GM23338 (cell line): ENCODE data around the gene LTBP4. TPM values are rescaled to one million over a fixed set of nuclear protein-coding genes. Genes with fewer than 3 reads are reported as not detected.

Experiments used
- ATAC-seq: fragments of 200-7000 bp; cut with Tn5 transposase; 3 replicates; pipeline ENCODE4 v1.9.1; 2020
- DNase-seq: peaks from one replicate; pipeline ENCODE4 v3.0.0-alpha.2; 2015; ENCODE audit warnings: low spot score
- H2AFZ ChIP-seq: fragments of 200-600 bp; sonication (generic); 2 replicates; pipeline ENCODE4 v1.8.0; 2016; ENCODE audit warnings: antibody characterized with exemption, mild to moderate bottlenecking, moderate library complexity
- H3F3A ChIP-seq: fragments of 200-600 bp; sonication (generic); replicated peaks from 2 replicates; pipeline ENCODE4 v1.8.0; 2017; ENCODE audit warnings: antibody characterized with exemption, mixed run types, low read depth
- H3K27ac ChIP-seq: fragments of 200-600 bp; sonication (generic); 2 replicates; pipeline ENCODE4 v1.6.1; 2016; ENCODE audit warnings: low read depth
- H3K27me3 ChIP-seq: fragments of 200-600 bp; sonication (generic); 2 replicates; pipeline ENCODE4 v1.8.0; 2016; ENCODE audit warnings: mild to moderate bottlenecking, mixed run types, moderate library complexity; ENCODE audit not compliant: insufficient read depth
- H3K36me3 ChIP-seq: fragments of 200-600 bp; sonication (generic); 2 replicates; pipeline ENCODE4 v1.8.0; 2016; ENCODE audit warnings: mild to moderate bottlenecking; ENCODE audit not compliant: insufficient read depth
- H3K4me1 ChIP-seq: fragments of 200-600 bp; sonication (generic); 2 replicates; pipeline ENCODE4 v1.8.0; 2016; ENCODE audit warnings: mild to moderate bottlenecking, moderate library complexity; ENCODE audit not compliant: insufficient read depth
- H3K4me2 ChIP-seq: fragments of 200-600 bp; sonication (generic); 2 replicates; pipeline ENCODE4 v1.7.1; 2017; ENCODE audit warnings: mixed run types
- H3K4me3 ChIP-seq: fragments of 200-600 bp; sonication (generic); 2 replicates; pipeline ENCODE4 v1.6.1; 2016; ENCODE audit warnings: mixed run types
- H3K79me2 ChIP-seq: fragments of 200-600 bp; sonication (generic); replicated peaks from 2 replicates; pipeline ENCODE4 v1.8.0; 2017; ENCODE audit warnings: mild to moderate bottlenecking; ENCODE audit not compliant: insufficient read depth
- H3K9me2 ChIP-seq: fragments of 200-600 bp; sonication (generic); 2 replicates; pipeline ENCODE4 v1.8.0; 2017; ENCODE audit not compliant: insufficient read depth
- H4K20me1 ChIP-seq: fragments of 200-600 bp; sonication (generic); replicated peaks from 2 replicates; pipeline ENCODE4 v1.8.0; 2017; ENCODE audit warnings: mild to moderate bottlenecking; ENCODE audit not compliant: insufficient read depth
- H3K27ac Mint-ChIP-seq: 2 replicates; pipeline ENCODE4 v1.8.0; 2020; ENCODE audit warnings: inconsistent platforms, mild to moderate bottlenecking, moderate library complexity, mixed read lengths
- H3K27me3 Mint-ChIP-seq: 3 replicates; pipeline ENCODE4 v1.8.0; 2022; ENCODE audit warnings: low read depth, mild to moderate bottlenecking, moderate library complexity, mixed read lengths, inconsistent platforms; ENCODE audit not compliant: insufficient read depth, poor library complexity
- H3K36me3 Mint-ChIP-seq: 3 replicates; pipeline ENCODE4 v1.8.0; 2021; ENCODE audit warnings: low read depth, mild to moderate bottlenecking, inconsistent platforms, moderate library complexity, mixed read lengths
- H3K4me1 Mint-ChIP-seq: 3 replicates; pipeline ENCODE4 v1.8.0; 2020; ENCODE audit warnings: mild to moderate bottlenecking, inconsistent platforms, mixed read lengths
- H3K4me3 Mint-ChIP-seq: 3 replicates; pipeline ENCODE4 v1.8.0; 2021; ENCODE audit warnings: moderate library complexity, mild to moderate bottlenecking, inconsistent platforms, mixed read lengths
- H3K9me3 Mint-ChIP-seq: 3 replicates; pipeline ENCODE4 v1.8.0; 2020; ENCODE audit warnings: moderate library complexity, mild to moderate bottlenecking, inconsistent platforms, mixed read lengths
- CTCF ChIP-seq, 2 experiments: fragments of 200-600 bp in 1 of 2; sonication (generic) in 1 of 2; conservative IDR thresholded peaks; 2 replicates each; pipeline versions ENCODE4 v1.5.1 to v1.6.1; 2016 to 2017; ENCODE audit warnings: antibody characterized with exemption in 2 of 2, low read depth in 2 of 2, mild to moderate bottlenecking in 2 of 2, moderate library complexity in 1 of 2
- EZH2 ChIP-seq: fragments of 200-600 bp; sonication (generic); IDR thresholded peaks from one replicate; pipeline ENCODE4 v1.8.0; 2017; ENCODE audit warnings: antibody characterized with exemption, mild to moderate bottlenecking, low read depth; ENCODE audit not compliant: unreplicated experiment
- EZH2phosphoT487 ChIP-seq: fragments of 200-600 bp; sonication (generic); IDR thresholded peaks from one replicate; pipeline ENCODE4 v1.8.1; 2018; ENCODE audit warnings: antibody characterized with exemption; ENCODE audit not compliant: unreplicated experiment
- JUNB ChIP-seq: IDR thresholded peaks from one replicate; pipeline ENCODE4 v1.6.1; 2016; ENCODE audit warnings: antibody characterized with exemption; ENCODE audit not compliant: unreplicated experiment
- NANOG ChIP-seq: IDR thresholded peaks from 2 replicates; pipeline ENCODE4 v1.6.1; 2016; ENCODE audit warnings: antibody characterized with exemption, borderline replicate concordance
- POLR2AphosphoS5 ChIP-seq: IDR thresholded peaks from 2 replicates; pipeline ENCODE4 v1.6.1; 2016; ENCODE audit warnings: antibody characterized with exemption, low read depth
- STAT1 ChIP-seq: IDR thresholded peaks from one replicate; pipeline ENCODE4 v1.6.1; 2016; ENCODE audit warnings: antibody characterized with exemption; ENCODE audit not compliant: unreplicated experiment
- ZNF114 ChIP-seq: fragments of 250-450 bp; sonication (Bioruptor Pico); IDR thresholded peaks from 2 replicates; pipeline ENCODE4 v1.5.0; 2020; ENCODE audit warnings: mild to moderate bottlenecking, moderate library complexity
- ZNF331 ChIP-seq: fragments of 250-450 bp; sonication (Bioruptor Pico); IDR thresholded peaks from 2 replicates; pipeline ENCODE4 v1.5.0; 2020; ENCODE audit warnings: low read depth, mild to moderate bottlenecking, moderate library complexity
- ZNF462 ChIP-seq: fragments of 250-450 bp; sonication (Bioruptor Pico); IDR thresholded peaks from 2 replicates; pipeline ENCODE4 v1.5.0; 2020; ENCODE audit warnings: mild to moderate bottlenecking, moderate library complexity
- polyA plus RNA-seq: library from polyadenylated mRNA; unstranded; fragments of >200 nt; fragmentation: Nextera tagmentation; extraction: Ambion mirVana; gene quantifications from 2 replicates; pipeline ENCODE4 v1.2.1, GENCODE V29; 2016
- total RNA-seq: library from RNA; depleted of rRNA; stranded (reverse); fragments of >200 nt; shearing (Covaris generic); gene quantifications from 2 replicates; pipeline ENCODE4 v1.2.3, GENCODE V29; 2014
- TF ChIP-seq, protein P1 (sequence below): IDR thresholded peaks from 2 replicates; pipeline ENCODE4 v1.6.1; 2016; ENCODE audit warnings: antibody characterized with exemption
- TF ChIP-seq, protein P2 (sequence below): IDR thresholded peaks from one replicate; pipeline ENCODE4 v1.6.1; 2018; ENCODE audit warnings: antibody characterized with exemption; ENCODE audit not compliant: unreplicated experiment

The LTBP4 gene
- total and polyA plus RNA-seq, 2 experiments from 2014 or later: 50.3 to 65.0 TPM

GRCh38 chr19:40621283-40621682 is 20.1 kb downstream of the LTBP4 start (continued):
- TF ChIP-seq, protein P1, sequence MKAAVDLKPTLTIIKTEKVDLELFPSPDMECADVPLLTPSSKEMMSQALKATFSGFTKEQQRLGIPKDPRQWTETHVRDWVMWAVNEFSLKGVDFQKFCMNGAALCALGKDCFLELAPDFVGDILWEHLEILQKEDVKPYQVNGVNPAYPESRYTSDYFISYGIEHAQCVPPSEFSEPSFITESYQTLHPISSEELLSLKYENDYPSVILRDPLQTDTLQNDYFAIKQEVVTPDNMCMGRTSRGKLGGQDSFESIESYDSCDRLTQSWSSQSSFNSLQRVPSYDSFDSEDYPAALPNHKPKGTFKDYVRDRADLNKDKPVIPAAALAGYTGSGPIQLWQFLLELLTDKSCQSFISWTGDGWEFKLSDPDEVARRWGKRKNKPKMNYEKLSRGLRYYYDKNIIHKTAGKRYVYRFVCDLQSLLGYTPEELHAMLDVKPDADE: no peak
- TF ChIP-seq ZNF331 (CRISPR knock-in tag) (no peak), ZNF114 (CRISPR knock-in tag) (no peak), JUNB (no peak)

DNA sequence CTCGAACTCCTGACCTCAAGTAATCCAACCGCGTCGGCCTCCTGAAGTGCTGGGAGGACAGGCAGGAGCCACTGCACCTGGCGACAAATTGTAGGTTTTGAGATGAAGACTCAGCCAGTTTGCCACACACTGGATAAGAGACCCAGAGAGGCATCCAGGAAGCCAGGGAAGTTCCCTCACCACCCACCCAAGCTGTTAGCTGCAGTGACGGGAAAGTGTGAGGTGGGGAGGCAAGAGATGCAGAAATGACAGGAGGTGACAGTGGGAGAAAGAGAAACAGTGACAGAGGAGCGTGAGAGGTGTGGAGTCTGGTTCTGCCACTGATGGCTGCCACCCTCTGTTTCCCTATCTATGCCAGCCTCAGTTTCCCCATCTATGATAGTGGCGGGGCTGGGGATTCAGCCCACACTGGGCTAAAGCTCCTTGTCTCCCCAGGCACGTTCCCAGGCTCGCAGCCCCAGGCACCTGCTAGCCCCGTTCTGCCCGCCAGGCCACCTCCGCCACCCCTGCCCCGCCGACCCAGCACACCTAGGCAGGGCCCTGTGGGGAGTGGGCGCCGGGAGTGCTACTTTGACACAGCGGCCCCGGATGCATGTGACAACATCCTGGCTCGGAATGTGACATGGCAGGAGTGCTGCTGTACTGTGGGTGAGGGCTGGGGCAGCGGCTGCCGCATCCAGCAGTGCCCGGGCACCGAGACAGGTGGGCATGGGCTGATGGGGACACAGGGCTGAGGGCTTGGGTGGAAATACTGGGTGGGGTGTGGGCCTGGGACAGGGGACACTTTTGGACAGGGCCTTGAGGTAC is 21.0 kb downstream of the LTBP4 start:
- Histone ChIP-seq H3F3A (peaks cover 9% of the 10 kb centered on the region; the same call in 1 of the 2 replicates), H3K9me2 (no peaks in the 10 kb centered on the region), H3K4me1 (peaks cover 11% of the 10 kb centered on the region), H2AFZ (no peak overlapping the region), H3K27me3 (no peaks in the 10 kb centered on the region), H3K4me3 (no peak overlapping the region), H3K27ac (no peak overlapping the region), H3K79me2 (no peaks in the 10 kb centered on the region), H4K20me1 (peaks cover 2% of the 10 kb centered on the region; the same call in 1 of the 2 replicates), H3K4me2 (no peak overlapping the region), H3K36me3 (peaks cover 12% of the 10 kb centered on the region; the same call in 1 of the 2 replicates)
- H3K27me3 Mint-ChIP-seq: peaks cover 9% of the 10 kb centered on the region
- peaks cover 45% of the 10 kb centered on the region for H3K36me3 Mint-ChIP-seq
- H3K4me3 Mint-ChIP-seq: no peak overlapping the region
- H3K27ac Mint-ChIP-seq: no peak overlapping the region
- ATAC-seq: no peak
- peaks cover 16% of the 10 kb centered on the region for H3K4me1 Mint-ChIP-seq
- no peaks in the 10 kb centered on the region; the same call in 2 of the 3 replicates for H3K9me3 Mint-ChIP-seq
- DNase-seq: no peak
- TF ChIP-seq CTCF (conservative IDR thresholded peaks at IDR 0.05; ENCODE audit: low read depth in 2 of 2) (no peak), STAT1 (no peak), ZNF462 (CRISPR knock-in tag) (no peak), ZNF114 (CRISPR knock-in tag) (no peak), EZH2phosphoT487 (no peak), EZH2 (no peak), NANOG (no peak), ZNF331 (CRISPR knock-in tag) (no peak), POLR2AphosphoS5 (no peak)
- TF ChIP-seq, protein P2, sequence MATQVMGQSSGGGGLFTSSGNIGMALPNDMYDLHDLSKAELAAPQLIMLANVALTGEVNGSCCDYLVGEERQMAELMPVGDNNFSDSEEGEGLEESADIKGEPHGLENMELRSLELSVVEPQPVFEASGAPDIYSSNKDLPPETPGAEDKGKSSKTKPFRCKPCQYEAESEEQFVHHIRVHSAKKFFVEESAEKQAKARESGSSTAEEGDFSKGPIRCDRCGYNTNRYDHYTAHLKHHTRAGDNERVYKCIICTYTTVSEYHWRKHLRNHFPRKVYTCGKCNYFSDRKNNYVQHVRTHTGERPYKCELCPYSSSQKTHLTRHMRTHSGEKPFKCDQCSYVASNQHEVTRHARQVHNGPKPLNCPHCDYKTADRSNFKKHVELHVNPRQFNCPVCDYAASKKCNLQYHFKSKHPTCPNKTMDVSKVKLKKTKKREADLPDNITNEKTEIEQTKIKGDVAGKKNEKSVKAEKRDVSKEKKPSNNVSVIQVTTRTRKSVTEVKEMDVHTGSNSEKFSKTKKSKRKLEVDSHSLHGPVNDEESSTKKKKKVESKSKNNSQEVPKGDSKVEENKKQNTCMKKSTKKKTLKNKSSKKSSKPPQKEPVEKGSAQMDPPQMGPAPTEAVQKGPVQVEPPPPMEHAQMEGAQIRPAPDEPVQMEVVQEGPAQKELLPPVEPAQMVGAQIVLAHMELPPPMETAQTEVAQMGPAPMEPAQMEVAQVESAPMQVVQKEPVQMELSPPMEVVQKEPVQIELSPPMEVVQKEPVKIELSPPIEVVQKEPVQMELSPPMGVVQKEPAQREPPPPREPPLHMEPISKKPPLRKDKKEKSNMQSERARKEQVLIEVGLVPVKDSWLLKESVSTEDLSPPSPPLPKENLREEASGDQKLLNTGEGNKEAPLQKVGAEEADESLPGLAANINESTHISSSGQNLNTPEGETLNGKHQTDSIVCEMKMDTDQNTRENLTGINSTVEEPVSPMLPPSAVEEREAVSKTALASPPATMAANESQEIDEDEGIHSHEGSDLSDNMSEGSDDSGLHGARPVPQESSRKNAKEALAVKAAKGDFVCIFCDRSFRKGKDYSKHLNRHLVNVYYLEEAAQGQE: no peak
